T-helper 2 cell (primary cell): ENCODE measurements around the gene PITPNM3.

Source experiments
- DNase-seq, 5 experiments: peaks; one replicate each; pipeline versions ENCODE4 v3.0.0 to v3.0.0-alpha.2; 2012 to 2022

The PITPNM3 gene

GRCh38 chr17:6476076-6476809, 80.1 kb downstream of the PITPNM3 start:
- DNase-seq = no peak

DNA sequence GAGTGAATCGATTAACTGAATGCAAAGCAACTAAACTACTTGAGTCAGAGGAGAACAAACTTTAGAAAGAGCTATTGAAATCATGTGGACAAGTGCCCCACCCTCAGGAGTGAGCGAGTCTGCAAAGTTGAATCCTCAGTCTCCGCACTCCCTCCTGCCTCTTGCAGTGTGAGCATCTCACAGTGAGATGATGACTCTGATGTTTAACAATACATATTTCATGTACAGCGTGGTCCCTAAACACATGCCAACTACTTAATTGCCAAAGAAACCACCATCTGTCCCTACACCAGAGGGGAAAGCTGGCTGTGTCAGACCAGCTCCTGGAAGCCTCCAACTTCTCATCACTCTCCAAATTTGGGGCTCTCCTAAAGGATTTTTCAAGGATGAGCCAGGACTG, 80.9 kb downstream of the PITPNM3 start:
- no peak for DNase-seq

- DNase-seq = no peak
Measured at GRCh38 chr17:6474906-6475305, 81.4 kb downstream of the PITPNM3 start.

- no peak for DNase-seq
Measured at GRCh38 chr17:6474376-6474775, 82.0 kb downstream of the PITPNM3 start.

DNA sequence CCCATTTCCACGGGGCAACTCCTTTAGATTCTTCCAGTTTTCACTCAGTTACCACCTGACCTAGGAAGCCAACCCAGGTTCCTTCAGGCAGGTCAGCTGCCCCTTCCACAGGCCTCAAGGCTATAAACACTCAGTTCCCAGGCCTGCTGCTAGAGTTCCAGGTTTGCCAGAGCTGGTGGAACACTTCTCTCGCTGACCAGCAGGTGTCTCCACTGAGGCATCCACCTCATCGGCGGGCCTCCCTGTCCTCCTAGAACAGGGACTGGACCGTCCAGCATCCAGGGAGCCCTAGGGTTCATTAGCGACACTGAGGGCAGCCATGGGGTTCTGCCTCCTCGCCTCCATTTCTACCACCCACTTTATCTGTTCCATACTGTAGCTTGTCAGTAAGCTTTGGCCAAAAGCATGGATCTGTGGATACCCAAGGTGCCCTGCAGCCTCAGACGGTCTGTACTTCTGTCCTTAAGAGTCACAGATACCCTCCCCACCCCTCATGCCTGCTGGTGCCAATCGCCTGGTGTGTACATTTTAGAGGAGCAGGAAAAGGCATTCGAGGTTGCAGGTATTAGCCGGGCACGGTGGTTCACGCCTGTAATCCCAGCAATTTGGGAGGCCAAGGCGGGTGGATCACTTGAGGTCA, 83.1 kb downstream of the PITPNM3 start:
- peak; percentile 11 to 52 (median 47) for DNase-seq

GRCh38 chr17:6472517-6472916, 83.8 kb downstream of the PITPNM3 start:
- no peak for DNase-seq

DNA sequence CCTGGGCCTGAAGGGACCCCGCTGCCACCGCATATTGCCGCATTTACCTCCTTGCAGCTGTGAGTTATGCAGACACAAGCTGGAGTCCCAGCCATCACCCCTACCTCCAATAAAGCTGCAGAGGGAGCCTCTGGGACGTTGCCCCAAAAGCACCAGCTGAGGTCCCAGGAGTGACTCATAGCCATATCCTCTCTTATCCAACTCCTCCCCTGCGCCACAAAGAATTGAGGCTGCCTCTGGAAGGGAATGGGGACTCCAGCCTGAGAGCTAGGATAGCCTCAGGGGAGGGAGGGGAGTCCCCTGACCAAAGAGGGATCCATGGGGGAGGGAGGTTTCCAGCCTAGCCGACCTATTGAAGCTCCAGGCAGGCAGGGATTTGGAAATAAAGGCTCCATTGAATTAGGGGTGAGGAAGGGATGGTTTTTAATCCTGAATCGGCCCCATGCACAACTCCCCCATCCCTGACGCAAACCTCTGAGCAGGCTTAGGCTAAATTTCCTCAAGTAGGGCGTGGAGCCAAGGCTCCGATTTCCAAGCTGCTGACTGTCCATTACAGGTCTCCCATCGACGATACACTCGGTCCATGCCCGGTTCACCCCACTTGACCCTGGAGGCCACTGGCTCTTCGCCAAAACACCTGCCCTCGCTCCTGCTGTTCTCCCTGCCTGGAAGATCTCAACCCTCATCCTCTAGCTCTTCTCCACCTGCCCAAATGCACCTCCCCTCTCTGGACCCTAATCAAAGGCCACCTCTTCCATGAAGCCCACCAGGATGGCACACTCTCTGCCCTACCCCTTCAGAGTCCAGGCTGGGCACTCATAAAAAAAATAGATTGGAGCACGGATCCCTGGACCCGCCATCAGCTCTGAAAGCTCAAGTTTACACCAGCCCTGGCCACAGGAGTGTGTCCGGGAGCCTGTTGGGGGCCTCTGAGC, 84.6 kb downstream of the PITPNM3 start:
- no peak for DNase-seq

- no peak for DNase-seq
Measured at GRCh38 chr17:6470751-6471521, 85.4 kb downstream of the PITPNM3 start.

- DNase-seq = no peak
Measured at GRCh38 chr17:6470146-6470718, 86.1 kb downstream of the PITPNM3 start.

- DNase-seq = no peak
Measured at GRCh38 chr17:6468051-6468790, 88.1 kb downstream of the PITPNM3 start.

- DNase-seq = no peak
Measured at GRCh38 chr17:6467567-6467966, 88.8 kb downstream of the PITPNM3 start.

DNA sequence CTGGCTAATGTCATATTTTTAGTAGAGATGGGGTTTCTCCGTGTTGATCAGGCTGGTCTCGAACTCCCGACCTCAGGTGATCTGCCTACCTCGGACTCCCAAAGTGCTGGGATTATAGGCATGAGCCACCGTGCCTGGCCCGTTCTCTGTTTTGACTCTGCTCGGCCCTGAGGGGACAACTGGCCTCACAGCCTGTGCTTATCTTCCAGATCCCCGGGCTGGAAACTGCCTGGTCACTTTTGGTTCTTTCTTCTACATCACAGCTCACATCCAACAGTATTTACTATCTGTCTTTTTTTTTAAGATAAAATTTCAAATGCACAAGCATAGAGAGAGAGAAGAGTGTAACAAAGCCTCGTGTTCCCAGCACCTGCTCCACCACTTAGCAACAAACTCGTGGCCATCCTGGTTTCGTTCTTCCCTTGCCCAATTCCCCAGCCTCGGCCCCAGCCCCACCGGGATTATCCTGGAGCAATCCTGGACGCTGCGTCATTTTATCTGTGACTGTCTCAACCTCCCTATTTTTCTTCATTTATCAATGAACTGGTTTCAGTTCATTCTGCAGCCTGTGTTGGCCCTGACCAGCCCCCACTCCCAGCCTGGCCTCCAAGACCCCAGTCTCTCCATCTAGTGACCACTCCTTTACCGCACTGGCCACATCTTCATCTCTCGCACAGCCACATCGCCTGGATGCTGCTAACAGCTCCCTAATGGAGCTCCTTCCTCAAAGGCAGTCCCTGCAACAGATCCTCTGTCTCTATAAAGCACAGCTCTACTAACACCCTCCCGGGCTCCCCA, 91.0 kb downstream of the PITPNM3 start:
- no peak for DNase-seq

- DNase-seq = no peak
Measured at GRCh38 chr17:6464446-6465041, 91.8 kb downstream of the PITPNM3 start.

GRCh38 chr17:6463616-6464445, 92.5 kb downstream of the PITPNM3 start:
- DNase-seq = no peak

- no peak for DNase-seq
Measured at GRCh38 chr17:6462692-6463091, 93.7 kb downstream of the PITPNM3 start.

DNA sequence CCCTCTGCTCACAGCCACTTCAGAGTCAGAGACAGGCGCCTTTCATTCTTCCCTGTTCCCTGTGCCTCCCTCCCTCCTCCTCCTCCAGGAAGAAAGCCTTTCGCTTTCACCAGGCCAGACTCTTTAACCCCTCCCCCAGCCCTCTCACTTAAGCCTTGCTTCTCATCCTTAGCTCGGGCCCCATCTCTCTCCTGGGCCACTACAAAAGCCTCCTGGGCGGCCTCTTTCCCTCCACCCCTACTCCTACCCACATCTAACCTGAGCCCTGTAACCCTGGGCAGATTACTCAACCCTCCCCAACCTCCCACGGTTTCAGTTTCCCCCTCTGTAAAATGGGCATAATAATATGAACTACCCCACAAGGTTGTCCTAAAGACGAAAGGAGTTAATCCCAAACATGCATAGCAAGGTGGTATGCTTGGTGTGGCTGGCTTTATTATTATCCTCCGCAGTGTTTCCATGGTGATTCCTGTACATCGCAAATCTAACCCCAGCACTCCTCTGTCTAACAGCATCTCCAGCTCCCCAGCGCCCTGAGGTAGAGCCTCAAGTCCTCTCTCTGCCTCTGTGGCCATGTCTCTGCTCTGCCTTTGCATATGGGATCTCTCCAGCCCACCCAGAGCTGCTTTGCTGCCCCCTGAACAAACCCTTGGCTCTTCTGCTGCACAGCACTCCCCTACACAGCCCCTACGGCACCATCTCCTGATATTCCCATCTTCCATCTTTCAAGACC, 94.4 kb downstream of the PITPNM3 start:
- peak in 1 of 5 experiments; percentile 19 for DNase-seq

- DNase-seq = no peak
Measured at GRCh38 chr17:6461246-6461645, 95.1 kb downstream of the PITPNM3 start.

GRCh38 chr17:6460531-6461161, 95.7 kb downstream of the PITPNM3 start:
- no peak for DNase-seq
